AG04450 (cell line): ENCODE results near the gene CENPV. TPM values are rescaled to one million over a fixed set of nuclear protein-coding genes. Genes with fewer than 3 reads are reported as not detected.

Source experiments
- CTCF ChIA-PET: fragments of 300-600, 350-600 bp; formaldehyde crosslinking; extraction: SDS; loops from one replicate; lab custom pipeline; 2022; ENCODE audit warnings: antibody characterized with exemption, inconsistent platforms; lab: Charles Lee
- POLR2A ChIA-PET: fragments of 350-600 bp; formaldehyde crosslinking; extraction: SDS; loops from one replicate; lab custom pipeline; 2021; ENCODE audit warnings: antibody characterized with exemption, inconsistent platforms; lab: Yijun Ruan, JAX
- DNase-seq: peaks from one replicate; pipeline ENCODE4 v3.0.0-alpha.2; 2011; ENCODE audit warnings: low read depth, low spot score
- H3K27ac ChIP-seq: one replicate; pipeline ENCODE4 v1.5.1; 2012; ENCODE audit warnings: low read depth, low read length, control low read depth
- H3K27me3 ChIP-seq: one replicate; pipeline ENCODE4 v1.6.0; 2012; ENCODE audit warnings: low read length; ENCODE audit not compliant: control insufficient read depth, insufficient read depth
- H3K4me3 ChIP-seq: 2 replicates; pipeline ENCODE4 v1.5.1; 2011; ENCODE audit warnings: mild to moderate bottlenecking, low read depth, low read length, control low read depth
- H3K9me3 ChIP-seq: 2 replicates; pipeline ENCODE4 v1.5.1; 2012; ENCODE audit warnings: low read length; ENCODE audit not compliant: control insufficient read depth, insufficient read depth
- polyA plus RNA-seq: library from polyadenylated mRNA; depleted of rRNA; stranded (reverse); fragments of >200 nt; gene quantifications from 2 replicates; pipeline ENCODE4 v1.2.3, GENCODE V29; 2011; rRNA removed
- TF ChIP-seq, protein P1 (sequence below): IDR thresholded peaks from 2 replicates; pipeline ENCODE4 v1.5.1; 2011; ENCODE audit warnings: low read depth, low read length, control low read depth, inconsistent platforms

The CENPV gene
- polyA plus RNA-seq, 1 experiment = 65.2 TPM

DNA sequence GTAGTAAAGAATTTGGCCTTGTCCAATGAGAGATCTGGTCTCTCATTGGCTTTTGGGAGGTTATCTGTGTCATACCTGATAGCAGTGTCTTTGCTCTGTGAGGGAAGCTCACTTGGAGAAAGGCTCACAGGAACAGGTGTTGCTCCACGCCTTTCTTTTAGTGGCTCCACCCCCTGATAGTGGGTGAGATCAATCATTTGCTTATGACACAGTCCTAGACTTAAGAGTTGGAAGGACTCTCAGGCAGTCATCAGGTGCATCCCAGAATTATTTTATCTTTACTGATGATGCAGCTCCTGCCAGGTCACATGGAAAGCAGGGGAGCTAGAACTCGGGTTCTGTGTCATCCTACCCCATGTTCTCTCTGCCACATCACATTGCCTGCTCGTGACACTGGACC lies 59.3 kb downstream of the CENPV start:
- TF ChIP-seq, protein P1, sequence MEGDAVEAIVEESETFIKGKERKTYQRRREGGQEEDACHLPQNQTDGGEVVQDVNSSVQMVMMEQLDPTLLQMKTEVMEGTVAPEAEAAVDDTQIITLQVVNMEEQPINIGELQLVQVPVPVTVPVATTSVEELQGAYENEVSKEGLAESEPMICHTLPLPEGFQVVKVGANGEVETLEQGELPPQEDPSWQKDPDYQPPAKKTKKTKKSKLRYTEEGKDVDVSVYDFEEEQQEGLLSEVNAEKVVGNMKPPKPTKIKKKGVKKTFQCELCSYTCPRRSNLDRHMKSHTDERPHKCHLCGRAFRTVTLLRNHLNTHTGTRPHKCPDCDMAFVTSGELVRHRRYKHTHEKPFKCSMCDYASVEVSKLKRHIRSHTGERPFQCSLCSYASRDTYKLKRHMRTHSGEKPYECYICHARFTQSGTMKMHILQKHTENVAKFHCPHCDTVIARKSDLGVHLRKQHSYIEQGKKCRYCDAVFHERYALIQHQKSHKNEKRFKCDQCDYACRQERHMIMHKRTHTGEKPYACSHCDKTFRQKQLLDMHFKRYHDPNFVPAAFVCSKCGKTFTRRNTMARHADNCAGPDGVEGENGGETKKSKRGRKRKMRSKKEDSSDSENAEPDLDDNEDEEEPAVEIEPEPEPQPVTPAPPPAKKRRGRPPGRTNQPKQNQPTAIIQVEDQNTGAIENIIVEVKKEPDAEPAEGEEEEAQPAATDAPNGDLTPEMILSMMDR = no peak
- ChIA-PET CTCF (interaction anchor here (1.4 kb wide), 1 partner anchor 10 kb away, joined by 4 read pairs; no protein-coding TSS in a partner anchor), POLR2A (no interaction called here)
- no peak for DNase-seq
- H3K27ac ChIP-seq = no peak overlapping the region
- H3K27me3 ChIP-seq = no peaks in the 10 kb centered on the region
- H3K4me3 ChIP-seq = no peak overlapping the region
- no peaks in the 10 kb centered on the region for H3K9me3 ChIP-seq

Other genes with a start within 250 kb of the CENPV start
- gene NCOR1, start 137.9 kb downstream of the CENPV start, polyA plus RNA-seq = 109 and 127 TPM in 2 replicates
- 16.5 and 19.3 TPM in 2 replicates for gene PIGL, start 136.3 kb downstream of the CENPV start, polyA plus RNA-seq
- 1,944 and 3,172 TPM in 2 replicates for gene UBB, start 27.6 kb upstream of the CENPV start, polyA plus RNA-seq
- gene TRPV2, start 62.1 kb upstream of the CENPV start, polyA plus RNA-seq = 30.8 and 38.4 TPM in 2 replicates
- 1.2 TPM in 2 replicates for gene LRRC75A, start 138.7 kb upstream of the CENPV start, polyA plus RNA-seq
- 6.3 and 7.9 TPM in 2 replicates for gene ZNF287, start 215.7 kb upstream of the CENPV start, polyA plus RNA-seq